Measurements from ENCODE around the gene BABAM2. TPM values are rescaled to one million over a fixed set of nuclear protein-coding genes. Genes with fewer than 3 reads are reported as not detected.

BABAM2 gene
- total RNA-seq, 3 donors from 2014 or later (not counting 1 experiment from before 2014, with no cell fraction given) = 54.6 to 66.1 (median 59.5) TPM

- ATAC-seq (no peak), DNase-seq (no peak)
- H3K27ac ChIP-seq (ENCODE audit: low read length) = no peak overlapping the region
- Mint-ChIP-seq H3K4me1 (peaks cover 0 to 9% of the 10 kb centered on the region in 2 donors), H3K27me3 (ENCODE audit: low read depth in 2 of 2) (no peaks in the 10 kb centered on the region), H3K9me3 (no peaks in the 10 kb centered on the region), H3K4me3 (no peak overlapping the region), H3K27ac (no peak overlapping the region), H3K36me3 (no peaks in the 10 kb centered on the region)
- intact Hi-C loops (cut with micrococcal nuclease) = no loop called here
- no peaks in the 10 kb centered on the region for H3K9me3 ChIP-seq (ENCODE audit: control insufficient read depth, insufficient read depth, low read length)
- 95% methylated on average over 7 of the region's 7 CpGs for WGBS (ENCODE audit: insufficient coverage)
- no peaks in the 10 kb centered on the region for H3K4me1 ChIP-seq (ENCODE audit: control insufficient read depth, insufficient read depth, low read length)
- no peaks in the 10 kb centered on the region for H3K36me3 ChIP-seq (ENCODE audit: control insufficient read depth, insufficient read depth, low read length)
- no peak overlapping the region for H3K4me3 ChIP-seq (ENCODE audit: low read length)
- H3K27me3 ChIP-seq (ENCODE audit: control insufficient read depth, insufficient read depth, low read length) = no peaks in the 10 kb centered on the region
- no peak for TF ChIP-seq CTCF (IDR thresholded peaks at IDR 0.05)
These were observed 421.2 kb downstream of the BABAM2 start for GRCh38 chr2:28311660-28312249.

GRCh38 chr2:28312307-28313219 lies 422.0 kb downstream of the BABAM2 start:
- H3K27me3 Mint-ChIP-seq (ENCODE audit: low read depth in 2 of 2) = no peaks in the 10 kb centered on the region
- DNase-seq (no peak), ATAC-seq (no peak)
- H3K36me3 Mint-ChIP-seq = no peaks in the 10 kb centered on the region
- Histone ChIP-seq H3K9me3 (ENCODE audit: control insufficient read depth, insufficient read depth, low read length) (no peaks in the 10 kb centered on the region), H3K27ac (ENCODE audit: low read length) (no peak overlapping the region), H3K36me3 (ENCODE audit: control insufficient read depth, insufficient read depth, low read length) (no peaks in the 10 kb centered on the region), H3K27me3 (ENCODE audit: control insufficient read depth, insufficient read depth, low read length) (no peaks in the 10 kb centered on the region), H3K4me1 (ENCODE audit: control insufficient read depth, insufficient read depth, low read length) (no peaks in the 10 kb centered on the region), H3K4me3 (ENCODE audit: low read length) (no peak overlapping the region)
- no peak overlapping the region for H3K4me3 Mint-ChIP-seq
- peaks cover 0 to 9% of the 10 kb centered on the region in 2 donors for H3K4me1 Mint-ChIP-seq
- WGBS (ENCODE audit: insufficient coverage) = 82% methylated on average over 5 of the region's 6 CpGs
- no peak for TF ChIP-seq CTCF (IDR thresholded peaks at IDR 0.05)
- H3K27ac Mint-ChIP-seq = no peak overlapping the region
- intact Hi-C loops (cut with micrococcal nuclease) = no loop called here
- H3K9me3 Mint-ChIP-seq = no peaks in the 10 kb centered on the region

- H3K27ac ChIP-seq (ENCODE audit: low read length) = no peak overlapping the region
- Mint-ChIP-seq H3K27ac (no peak overlapping the region), H3K27me3 (ENCODE audit: low read depth in 2 of 2) (no peaks in the 10 kb centered on the region), H3K9me3 (no peaks in the 10 kb centered on the region), H3K4me3 (no peak overlapping the region), H3K4me1 (peaks cover 0 to 9% of the 10 kb centered on the region in 2 donors), H3K36me3 (no peaks in the 10 kb centered on the region)
- ATAC-seq (no peak), DNase-seq (no peak)
- no peaks in the 10 kb centered on the region for H3K36me3 ChIP-seq (ENCODE audit: control insufficient read depth, insufficient read depth, low read length)
- no peaks in the 10 kb centered on the region for H3K4me1 ChIP-seq (ENCODE audit: control insufficient read depth, insufficient read depth, low read length)
- TF ChIP-seq CTCF (IDR thresholded peaks at IDR 0.05) = no peak
- no peaks in the 10 kb centered on the region for H3K9me3 ChIP-seq (ENCODE audit: control insufficient read depth, insufficient read depth, low read length)
- no peak overlapping the region for H3K4me3 ChIP-seq (ENCODE audit: low read length)
- 95% methylated on average over 5 of the region's 6 CpGs for WGBS (ENCODE audit: insufficient coverage)
- no peaks in the 10 kb centered on the region for H3K27me3 ChIP-seq (ENCODE audit: control insufficient read depth, insufficient read depth, low read length)
- intact Hi-C loops (cut with micrococcal nuclease) = no loop called here
These were observed 422.8 kb downstream of the BABAM2 start for GRCh38 chr2:28313220-28313784.
